ENCODE data around the gene STXBP5. TPM values are rescaled to one million over a fixed set of nuclear protein-coding genes. Genes with fewer than 3 reads are reported as not detected.

STXBP5 gene
- total and polyA plus RNA-seq, 7 experiments from 2014 or later = 2.5 to 47.4 (median 26.5) TPM

GRCh38 chr6:147159536-147160374 lies 44.5 kb upstream of the STXBP5 start:
- H3K4me1 ChIP-seq (ENCODE audit: control insufficient read depth in 2 of 2, insufficient read depth in 2 of 2, low read length in 2 of 2) = no peaks in the 10 kb centered on the region
- DNase-seq = no peak
- Mint-ChIP-seq H3K4me3 (no peak overlapping the region), H3K9me3 (peaks cover 0 to 2% (median 0%) of the 10 kb centered on the region in 11 donors), H3K36me3 (no peaks in the 10 kb centered on the region), H3K27ac (no peak overlapping the region), H3K4me1 (peaks cover 0 to 20% (median 7%) of the 10 kb centered on the region in 7 donors), H3K27me3 (peaks cover 0 to 4% (median 0%) of the 10 kb centered on the region in 5 donors)
- H3K36me3 ChIP-seq (ENCODE audit: control insufficient read depth in 2 of 3, insufficient read depth in 3 of 3, low read length in 3 of 3) = no peaks in the 10 kb centered on the region
- no peak overlapping the region for H3K4me3 ChIP-seq (ENCODE audit: low read length)
- no peaks in the 10 kb centered on the region for H3K9me3 ChIP-seq (ENCODE audit: control insufficient read depth in 2 of 3, low read length in 3 of 3)
- H3K27me3 ChIP-seq (ENCODE audit: control insufficient read depth in 2 of 2, insufficient read depth in 2 of 2, low read length in 2 of 2) = no peaks in the 10 kb centered on the region
- no peak overlapping the region for H3K27ac ChIP-seq (ENCODE audit: low read depth, low read length)
- ChIA-PET POLR2A (no interaction called here), CTCF (no interaction called here)
- intact Hi-C loops (cut with micrococcal nuclease) = no loop called here
- ATAC-seq = no peak

GRCh38 chr6:147160593-147160992 lies 43.6 kb upstream of the STXBP5 start:
- H3K9me3 Mint-ChIP-seq = peaks cover 0 to 4% (median 0%) of the 10 kb centered on the region in 11 donors
- no peaks in the 10 kb centered on the region for H3K36me3 ChIP-seq (ENCODE audit: control insufficient read depth in 2 of 3, insufficient read depth in 3 of 3, low read length in 3 of 3)
- ATAC-seq (no peak), DNase-seq (no peak)
- no peak overlapping the region for H3K27ac ChIP-seq (ENCODE audit: low read depth, low read length)
- no peak overlapping the region for H3K27ac Mint-ChIP-seq
- POLR2A ChIA-PET = no interaction called here
- no peaks in the 10 kb centered on the region for H3K27me3 ChIP-seq (ENCODE audit: control insufficient read depth in 2 of 2, insufficient read depth in 2 of 2, low read length in 2 of 2)
- H3K27me3 Mint-ChIP-seq = peaks cover 0 to 4% (median 0%) of the 10 kb centered on the region in 5 donors
- intact Hi-C loops (cut with micrococcal nuclease) = no loop called here
- H3K36me3 Mint-ChIP-seq = peaks cover 0 to 1% (median 0%) of the 10 kb centered on the region in 5 donors
- peaks cover 0 to 20% (median 7%) of the 10 kb centered on the region in 7 donors for H3K4me1 Mint-ChIP-seq
- no peak overlapping the region for H3K4me3 Mint-ChIP-seq
- H3K4me1 ChIP-seq (ENCODE audit: control insufficient read depth in 2 of 2, insufficient read depth in 2 of 2, low read length in 2 of 2) = no peaks in the 10 kb centered on the region
- no peaks in the 10 kb centered on the region for H3K9me3 ChIP-seq (ENCODE audit: control insufficient read depth in 2 of 3, low read length in 3 of 3)
- CTCF ChIA-PET = no interaction called here
- no peak overlapping the region for H3K4me3 ChIP-seq (ENCODE audit: low read length)

- H3K27me3 ChIP-seq (ENCODE audit: control insufficient read depth in 2 of 2, insufficient read depth in 2 of 2, low read length in 2 of 2) = no peaks in the 10 kb centered on the region
- Mint-ChIP-seq H3K9me3 (peaks cover 0 to 4% (median 0%) of the 10 kb centered on the region in 11 donors), H3K4me3 (no peak overlapping the region), H3K27me3 (peaks cover 0 to 4% (median 0%) of the 10 kb centered on the region in 5 donors), H3K36me3 (peaks cover 0 to 5% (median 0%) of the 10 kb centered on the region in 5 donors), H3K4me1 (peaks cover 0 to 12% (median 1%) of the 10 kb centered on the region in 7 donors), H3K27ac (no peak overlapping the region)
- ATAC-seq (no peak), DNase-seq (no peak)
- POLR2A ChIA-PET = no interaction called here
- no peak overlapping the region for H3K27ac ChIP-seq (ENCODE audit: low read depth, low read length)
- H3K9me3 ChIP-seq (ENCODE audit: control insufficient read depth in 2 of 3, low read length in 3 of 3) = no peaks in the 10 kb centered on the region
- no peaks in the 10 kb centered on the region for H3K36me3 ChIP-seq (ENCODE audit: control insufficient read depth in 2 of 3, insufficient read depth in 3 of 3, low read length in 3 of 3)
- CTCF ChIA-PET = no interaction called here
- no peak overlapping the region for H3K4me3 ChIP-seq (ENCODE audit: low read length)
- no peaks in the 10 kb centered on the region for H3K4me1 ChIP-seq (ENCODE audit: control insufficient read depth in 2 of 2, insufficient read depth in 2 of 2, low read length in 2 of 2)
- intact Hi-C loops (cut with micrococcal nuclease) = no loop called here
Observed at GRCh38 chr6:147161253-147161973, 42.8 kb upstream of the STXBP5 start.

- ATAC-seq (no peak), DNase-seq (no peak)
- H3K36me3 Mint-ChIP-seq = peaks cover 0 to 5% (median 0%) of the 10 kb centered on the region in 5 donors
- ChIA-PET POLR2A (no interaction called here), CTCF (no interaction called here)
- Histone ChIP-seq H3K27me3 (ENCODE audit: control insufficient read depth in 2 of 2, insufficient read depth in 2 of 2, low read length in 2 of 2) (no peaks in the 10 kb centered on the region), H3K4me3 (ENCODE audit: low read length) (no peak overlapping the region), H3K27ac (ENCODE audit: low read depth, low read length) (no peak overlapping the region), H3K4me1 (ENCODE audit: control insufficient read depth in 2 of 2, insufficient read depth in 2 of 2, low read length in 2 of 2) (no peaks in the 10 kb centered on the region), H3K9me3 (ENCODE audit: control insufficient read depth in 2 of 3, low read length in 3 of 3) (no peaks in the 10 kb centered on the region), H3K36me3 (ENCODE audit: control insufficient read depth in 2 of 3, insufficient read depth in 3 of 3, low read length in 3 of 3) (no peaks in the 10 kb centered on the region)
- H3K4me3 Mint-ChIP-seq = no peak overlapping the region
- intact Hi-C loops (cut with micrococcal nuclease) = no loop called here
- no peaks in the 10 kb centered on the region for H3K27me3 Mint-ChIP-seq
- H3K27ac Mint-ChIP-seq = no peak overlapping the region
- peaks cover 0 to 8% (median 4%) of the 10 kb centered on the region in 7 donors for H3K4me1 Mint-ChIP-seq
- peaks cover 0 to 4% (median 0%) of the 10 kb centered on the region in 11 donors for H3K9me3 Mint-ChIP-seq
Observed at GRCh38 chr6:147161974-147162495, 42.2 kb upstream of the STXBP5 start.

GRCh38 chr6:147164761-147165160 lies 39.5 kb upstream of the STXBP5 start:
- Mint-ChIP-seq H3K4me1 (peaks cover 0 to 5% (median 4%) of the 10 kb centered on the region in 7 donors), H3K27ac (no peak overlapping the region), H3K27me3 (no peaks in the 10 kb centered on the region), H3K4me3 (no peak overlapping the region), H3K9me3 (peaks cover 0 to 4% (median 0%) of the 10 kb centered on the region in 11 donors), H3K36me3 (peaks cover 0 to 5% (median 0%) of the 10 kb centered on the region in 5 donors)
- intact Hi-C loops (cut with micrococcal nuclease) = no loop called here
- Histone ChIP-seq H3K27ac (ENCODE audit: low read depth, low read length) (no peak overlapping the region), H3K36me3 (ENCODE audit: control insufficient read depth in 2 of 3, insufficient read depth in 3 of 3, low read length in 3 of 3) (no peaks in the 10 kb centered on the region), H3K4me3 (ENCODE audit: low read length) (no peak overlapping the region), H3K9me3 (ENCODE audit: control insufficient read depth in 2 of 3, low read length in 3 of 3) (no peaks in the 10 kb centered on the region), H3K27me3 (ENCODE audit: control insufficient read depth in 2 of 2, insufficient read depth in 2 of 2, low read length in 2 of 2) (no peaks in the 10 kb centered on the region), H3K4me1 (ENCODE audit: control insufficient read depth in 2 of 2, insufficient read depth in 2 of 2, low read length in 2 of 2) (no peaks in the 10 kb centered on the region)
- CTCF ChIA-PET = no interaction called here
- DNase-seq = no peak
- no peak for ATAC-seq
- POLR2A ChIA-PET = no interaction called here

GRCh38 chr6:147166360-147166944 lies 37.8 kb upstream of the STXBP5 start:
- peaks cover 0 to 2% (median 0%) of the 10 kb centered on the region in 11 donors for H3K9me3 Mint-ChIP-seq
- H3K4me3 ChIP-seq (ENCODE audit: low read length) = no peak overlapping the region
- peaks cover 0 to 5% (median 4%) of the 10 kb centered on the region in 7 donors for H3K4me1 Mint-ChIP-seq
- H3K27ac Mint-ChIP-seq = no peak overlapping the region
- H3K36me3 ChIP-seq (ENCODE audit: control insufficient read depth in 2 of 3, insufficient read depth in 3 of 3, low read length in 3 of 3) = no peaks in the 10 kb centered on the region
- CTCF ChIA-PET = no interaction called here
- no peaks in the 10 kb centered on the region for H3K27me3 ChIP-seq (ENCODE audit: control insufficient read depth in 2 of 2, insufficient read depth in 2 of 2, low read length in 2 of 2)
- no peak for ATAC-seq
- H3K4me1 ChIP-seq (ENCODE audit: control insufficient read depth in 2 of 2, insufficient read depth in 2 of 2, low read length in 2 of 2) = no peaks in the 10 kb centered on the region
- no peaks in the 10 kb centered on the region for H3K9me3 ChIP-seq (ENCODE audit: control insufficient read depth in 2 of 3, low read length in 3 of 3)
- no peaks in the 10 kb centered on the region for H3K27me3 Mint-ChIP-seq
- H3K4me3 Mint-ChIP-seq = no peak overlapping the region
- intact Hi-C loops (cut with micrococcal nuclease) = no loop called here
- no peak for DNase-seq
- POLR2A ChIA-PET = no interaction called here
- no peak overlapping the region for H3K27ac ChIP-seq (ENCODE audit: low read depth, low read length)
- H3K36me3 Mint-ChIP-seq = peaks cover 0 to 5% (median 0%) of the 10 kb centered on the region in 5 donors

All from naive thymus-derived CD4-positive, alpha-beta T cell (primary cell).